Measurements from ENCODE around the gene KRT3. TPM values are rescaled to one million over a fixed set of nuclear protein-coding genes. Genes with fewer than 3 reads are reported as not detected.

Gene KRT3
- total and polyA plus RNA-seq, 5 donors from 2014 or later, result not detected

DNA sequence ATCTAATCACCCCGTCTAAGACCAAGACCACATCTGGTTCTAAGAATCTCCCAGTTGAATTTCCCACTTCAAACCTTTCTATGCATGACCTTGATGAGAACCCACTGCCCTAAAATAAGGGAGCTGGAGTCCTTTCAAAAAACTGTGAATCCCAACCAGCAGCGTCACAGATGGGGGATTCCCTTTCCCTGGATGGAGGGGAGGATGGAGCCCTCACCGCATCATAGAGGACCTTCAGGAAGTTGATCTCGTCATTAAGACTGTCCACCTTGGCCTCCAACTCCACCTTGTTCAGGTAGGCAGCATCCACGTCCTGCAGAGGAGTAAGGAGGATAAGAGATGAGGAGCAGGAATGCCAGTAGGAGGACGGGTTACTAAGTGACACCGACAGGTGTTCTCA is 13.2 kb upstream of the KRT3 start:
- Mint-ChIP-seq H3K36me3 (no peaks in the 10 kb centered on the region), H3K9me3 (peaks cover 0 to 2% (median 0%) of the 10 kb centered on the region in 7 donors), H3K4me1 (no peaks in the 10 kb centered on the region), H3K4me3 (no peak overlapping the region), H3K27ac (no peak overlapping the region), H3K27me3 (peaks cover 5% of the 10 kb centered on the region)
- no peak for DNase-seq
- Histone ChIP-seq H3K4me3 (ENCODE audit: low read depth, low read length) (no peak overlapping the region), H3K9me3 (ENCODE audit: control insufficient read depth in 2 of 2, low read length in 2 of 2) (no peaks in the 10 kb centered on the region), H3K27ac (ENCODE audit: insufficient read depth, low read length, poor library complexity, severe bottlenecking) (no peak overlapping the region), H3K27me3 (ENCODE audit: control insufficient read depth, insufficient read depth, low read length) (no peaks in the 10 kb centered on the region), H3K36me3 (ENCODE audit: control insufficient read depth, insufficient read depth, low read length) (no peaks in the 10 kb centered on the region), H3K4me1 (ENCODE audit: control insufficient read depth, insufficient read depth, low read length, poor library complexity, severe bottlenecking) (no peaks in the 10 kb centered on the region)
- no peak for ATAC-seq (ENCODE audit: low read depth in 2 of 2)

DNA sequence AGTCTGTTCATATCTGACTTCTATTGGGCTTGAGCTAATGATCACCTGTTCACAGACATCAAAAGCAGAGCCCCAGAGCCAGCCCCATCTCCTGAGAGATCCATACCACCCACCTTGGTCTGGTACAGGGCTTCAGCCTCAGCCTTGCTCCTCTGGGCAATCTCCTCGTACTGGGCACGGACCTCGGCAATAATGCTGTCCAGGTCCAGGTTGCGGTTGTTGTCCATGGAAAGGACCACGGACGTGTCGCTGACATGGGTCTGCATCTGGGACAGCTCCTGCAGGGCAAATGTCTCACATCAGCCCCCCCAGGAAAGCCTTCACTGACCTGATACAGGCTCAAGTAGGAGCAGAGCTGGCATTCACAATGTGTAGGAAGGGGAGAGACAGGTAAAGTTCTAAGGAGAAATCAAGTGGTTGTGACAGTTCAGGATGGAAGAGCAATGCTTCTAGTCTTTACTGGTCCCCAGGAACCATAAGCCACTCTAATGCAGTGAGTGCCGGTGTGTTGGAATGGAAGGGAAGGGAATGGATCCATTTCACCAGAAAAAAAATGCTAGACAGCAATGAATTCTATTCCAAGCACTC is 12.8 kb upstream of the KRT3 start:
- H3K36me3 Mint-ChIP-seq, result no peaks in the 10 kb centered on the region
- Histone ChIP-seq H3K9me3 (ENCODE audit: control insufficient read depth in 2 of 2, low read length in 2 of 2) (no peaks in the 10 kb centered on the region), H3K36me3 (ENCODE audit: control insufficient read depth, insufficient read depth, low read length) (no peaks in the 10 kb centered on the region), H3K27ac (ENCODE audit: insufficient read depth, low read length, poor library complexity, severe bottlenecking) (no peak overlapping the region), H3K27me3 (ENCODE audit: control insufficient read depth, insufficient read depth, low read length) (no peaks in the 10 kb centered on the region), H3K4me3 (ENCODE audit: low read depth, low read length) (no peak overlapping the region), H3K4me1 (ENCODE audit: control insufficient read depth, insufficient read depth, low read length, poor library complexity, severe bottlenecking) (no peaks in the 10 kb centered on the region)
- ATAC-seq (ENCODE audit: low read depth in 2 of 2) (no peak), DNase-seq (no peak)
- H3K4me3 Mint-ChIP-seq, result no peak overlapping the region
- peaks cover 8% of the 10 kb centered on the region for H3K27me3 Mint-ChIP-seq
- H3K9me3 Mint-ChIP-seq, result peaks cover 0 to 2% (median 0%) of the 10 kb centered on the region in 7 donors
- H3K27ac Mint-ChIP-seq, result no peak overlapping the region
- no peaks in the 10 kb centered on the region for H3K4me1 Mint-ChIP-seq

DNA sequence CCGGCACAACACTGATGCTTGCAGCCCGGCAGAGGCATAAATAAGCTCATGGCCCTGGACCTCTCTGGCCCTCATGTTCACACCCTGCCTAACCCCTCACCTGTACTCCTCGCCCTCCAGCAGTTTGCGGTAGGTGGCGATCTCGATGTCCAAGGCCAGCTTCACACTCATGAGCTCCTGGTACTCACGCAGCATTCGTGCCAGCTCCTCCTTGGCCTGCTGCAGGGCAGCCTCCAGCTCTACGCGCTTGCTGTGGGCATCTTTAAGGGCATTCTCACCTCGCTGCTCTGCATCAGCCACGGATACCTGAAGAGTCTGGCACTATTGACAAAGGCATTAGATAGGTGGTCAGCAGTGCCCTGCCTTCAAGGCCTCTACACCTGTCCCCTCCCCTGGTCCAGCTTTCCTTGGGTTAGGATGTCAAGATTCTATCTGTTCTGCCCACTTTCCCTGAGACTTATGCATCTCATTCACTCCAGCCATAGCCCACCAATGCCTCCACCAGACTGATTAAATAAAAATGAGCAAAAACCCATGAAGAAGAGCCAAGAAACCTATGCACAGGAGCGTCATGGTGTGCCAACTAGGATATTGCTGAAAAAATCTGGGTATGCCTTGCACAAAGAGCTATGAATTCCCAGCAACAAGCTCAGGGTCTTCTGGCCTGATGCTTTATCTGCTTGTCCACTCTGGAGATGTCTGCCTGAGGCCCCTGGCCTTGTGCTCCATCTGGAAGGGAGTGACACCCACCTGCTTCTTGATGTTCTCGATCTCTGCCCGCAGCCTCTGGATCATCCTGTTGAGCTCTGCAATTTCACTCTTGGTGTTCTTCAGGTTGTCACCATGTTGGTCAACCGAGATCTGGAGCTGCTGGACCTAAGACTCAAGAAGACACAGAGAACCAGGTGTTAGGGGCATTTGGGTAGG is 11.9 kb upstream of the KRT3 start:
- no peak overlapping the region for H3K4me3 ChIP-seq (ENCODE audit: low read depth, low read length)
- H3K27me3 ChIP-seq (ENCODE audit: control insufficient read depth, insufficient read depth, low read length), result no peaks in the 10 kb centered on the region
- no peak for DNase-seq
- Mint-ChIP-seq H3K27ac (no peak overlapping the region), H3K36me3 (no peaks in the 10 kb centered on the region), H3K27me3 (peaks cover 8% of the 10 kb centered on the region), H3K4me3 (no peak overlapping the region), H3K4me1 (no peaks in the 10 kb centered on the region), H3K9me3 (peaks cover 0 to 2% (median 0%) of the 10 kb centered on the region in 7 donors)
- H3K4me1 ChIP-seq (ENCODE audit: control insufficient read depth, insufficient read depth, low read length, poor library complexity, severe bottlenecking), result no peaks in the 10 kb centered on the region
- H3K27ac ChIP-seq (ENCODE audit: insufficient read depth, low read length, poor library complexity, severe bottlenecking), result no peak overlapping the region
- no peaks in the 10 kb centered on the region for H3K9me3 ChIP-seq (ENCODE audit: control insufficient read depth in 2 of 2, low read length in 2 of 2)
- H3K36me3 ChIP-seq (ENCODE audit: control insufficient read depth, insufficient read depth, low read length), result no peaks in the 10 kb centered on the region
- ATAC-seq (ENCODE audit: low read depth in 2 of 2), result no peak

DNA sequence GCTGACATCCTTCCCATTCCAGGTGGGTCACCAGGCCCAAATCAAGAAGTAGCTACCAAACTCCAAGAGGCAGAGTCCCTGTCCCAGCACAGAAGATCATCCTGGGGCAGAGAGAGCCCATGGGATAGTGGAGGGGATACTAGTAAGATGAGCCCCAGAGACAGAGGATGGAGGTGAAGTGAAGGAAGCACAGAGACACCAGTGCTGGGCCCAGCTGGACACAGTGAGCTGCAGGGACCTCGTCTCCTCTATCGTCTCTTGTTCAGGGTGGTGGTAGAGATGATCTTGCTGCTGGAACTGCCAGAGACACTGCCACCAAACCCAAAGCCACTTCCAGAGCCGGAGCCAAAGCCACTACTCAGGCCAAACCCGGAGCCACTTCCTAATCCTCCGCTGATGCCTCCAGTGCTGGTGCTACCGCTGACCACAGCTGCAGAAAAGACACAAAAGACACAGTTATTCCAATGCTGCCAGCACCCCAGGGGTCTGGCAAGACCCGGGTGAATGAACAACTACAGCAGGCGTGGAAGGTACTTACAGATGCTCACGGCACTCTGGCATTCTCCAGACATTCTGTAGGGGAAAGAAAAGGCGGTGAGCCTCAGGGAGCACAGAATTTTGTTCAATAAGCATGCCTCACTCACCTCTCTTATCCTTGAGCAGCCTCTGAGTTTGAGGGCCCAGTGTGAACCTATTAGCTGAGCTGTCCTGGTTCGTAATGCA is 11.1 kb upstream of the KRT3 start:
- Mint-ChIP-seq H3K4me3 (no peak overlapping the region), H3K27me3 (peaks cover 8% of the 10 kb centered on the region), H3K36me3 (no peaks in the 10 kb centered on the region), H3K4me1 (no peaks in the 10 kb centered on the region), H3K27ac (no peak overlapping the region), H3K9me3 (peaks cover 0 to 2% (median 0%) of the 10 kb centered on the region in 7 donors)
- Histone ChIP-seq H3K27me3 (ENCODE audit: control insufficient read depth, insufficient read depth, low read length) (no peaks in the 10 kb centered on the region), H3K27ac (ENCODE audit: insufficient read depth, low read length, poor library complexity, severe bottlenecking) (no peak overlapping the region), H3K36me3 (ENCODE audit: control insufficient read depth, insufficient read depth, low read length) (no peaks in the 10 kb centered on the region), H3K9me3 (ENCODE audit: control insufficient read depth in 2 of 2, low read length in 2 of 2) (no peaks in the 10 kb centered on the region), H3K4me3 (ENCODE audit: low read depth, low read length) (no peak overlapping the region), H3K4me1 (ENCODE audit: control insufficient read depth, insufficient read depth, low read length, poor library complexity, severe bottlenecking) (no peaks in the 10 kb centered on the region)
- ATAC-seq (ENCODE audit: low read depth in 2 of 2) (no peak), DNase-seq (no peak)

DNA sequence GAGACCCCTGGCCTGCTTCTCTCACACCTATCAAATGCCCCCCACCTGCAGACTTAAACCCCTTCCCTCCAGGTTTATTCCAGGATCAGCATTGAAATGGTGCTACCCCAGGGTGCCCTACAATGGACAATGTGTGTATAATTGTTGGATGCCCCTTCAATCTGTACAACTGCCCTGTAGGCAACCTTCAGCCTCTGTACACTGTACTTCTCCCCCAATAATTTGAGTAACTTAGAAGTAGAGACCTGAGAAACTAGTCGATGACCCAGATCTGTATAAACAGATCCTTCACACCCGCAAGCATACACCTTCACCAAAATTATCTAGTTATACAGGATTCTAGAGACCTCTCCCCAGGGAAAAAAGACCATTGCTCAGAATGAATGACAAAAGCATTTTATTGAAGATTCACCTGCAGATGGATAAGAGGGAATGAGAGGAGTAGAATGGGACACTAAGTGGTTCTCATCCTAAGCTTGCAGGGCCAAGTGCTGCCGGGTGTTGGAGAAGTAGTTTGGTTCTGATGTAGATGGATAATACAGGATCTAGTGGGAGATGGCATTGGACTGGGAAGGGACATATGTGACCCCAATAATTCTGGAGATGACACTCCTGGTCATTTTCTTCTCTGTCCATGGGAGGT is 10.4 kb upstream of the KRT3 start:
- Histone ChIP-seq H3K36me3 (ENCODE audit: control insufficient read depth, insufficient read depth, low read length) (no peaks in the 10 kb centered on the region), H3K4me3 (ENCODE audit: low read depth, low read length) (no peak overlapping the region), H3K27me3 (ENCODE audit: control insufficient read depth, insufficient read depth, low read length) (no peaks in the 10 kb centered on the region), H3K4me1 (ENCODE audit: control insufficient read depth, insufficient read depth, low read length, poor library complexity, severe bottlenecking) (no peaks in the 10 kb centered on the region), H3K9me3 (ENCODE audit: control insufficient read depth in 2 of 2, low read length in 2 of 2) (no peaks in the 10 kb centered on the region), H3K27ac (ENCODE audit: insufficient read depth, low read length, poor library complexity, severe bottlenecking) (no peak overlapping the region)
- no peak overlapping the region for H3K4me3 Mint-ChIP-seq
- peaks cover 8% of the 10 kb centered on the region for H3K27me3 Mint-ChIP-seq
- H3K27ac Mint-ChIP-seq, result no peak overlapping the region
- peaks cover 0 to 2% (median 0%) of the 10 kb centered on the region in 7 donors for H3K9me3 Mint-ChIP-seq
- ATAC-seq (ENCODE audit: low read depth in 2 of 2) (no peak), DNase-seq (no peak)
- no peaks in the 10 kb centered on the region for H3K36me3 Mint-ChIP-seq
- no peaks in the 10 kb centered on the region for H3K4me1 Mint-ChIP-seq

DNA sequence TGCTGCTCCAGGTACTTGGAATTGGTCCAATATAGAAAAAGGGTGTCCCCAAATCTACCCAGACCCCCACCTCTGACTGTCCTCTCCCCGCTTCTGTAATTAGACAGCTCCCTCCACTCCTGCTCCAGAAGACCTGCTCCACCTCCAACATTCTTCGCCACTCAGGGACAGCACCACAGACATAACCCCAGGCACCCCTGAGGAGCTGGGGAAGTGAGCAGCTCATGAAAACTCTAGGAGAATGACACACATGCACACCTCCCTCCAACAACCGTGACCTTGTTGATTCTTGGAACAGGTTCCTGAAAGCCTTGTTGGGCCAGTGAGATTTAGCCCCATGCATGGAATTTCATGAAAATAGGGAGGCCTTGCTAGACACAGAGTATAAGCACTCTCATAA is 9.8 kb upstream of the KRT3 start:
- H3K36me3 ChIP-seq (ENCODE audit: control insufficient read depth, insufficient read depth, low read length), result no peaks in the 10 kb centered on the region
- H3K4me1 ChIP-seq (ENCODE audit: control insufficient read depth, insufficient read depth, low read length, poor library complexity, severe bottlenecking), result no peaks in the 10 kb centered on the region
- no peak overlapping the region for H3K4me3 ChIP-seq (ENCODE audit: low read depth, low read length)
- no peaks in the 10 kb centered on the region for H3K4me1 Mint-ChIP-seq
- ATAC-seq (ENCODE audit: low read depth in 2 of 2), result no peak
- no peak overlapping the region for H3K27ac ChIP-seq (ENCODE audit: insufficient read depth, low read length, poor library complexity, severe bottlenecking)
- H3K36me3 Mint-ChIP-seq, result no peaks in the 10 kb centered on the region
- no peak overlapping the region for H3K4me3 Mint-ChIP-seq
- no peaks in the 10 kb centered on the region for H3K27me3 ChIP-seq (ENCODE audit: control insufficient read depth, insufficient read depth, low read length)
- DNase-seq, result no peak
- H3K27ac Mint-ChIP-seq, result no peak overlapping the region
- peaks cover 10% of the 10 kb centered on the region for H3K27me3 Mint-ChIP-seq
- peaks cover 0 to 2% (median 0%) of the 10 kb centered on the region in 7 donors for H3K9me3 Mint-ChIP-seq
- no peaks in the 10 kb centered on the region for H3K9me3 ChIP-seq (ENCODE audit: control insufficient read depth in 2 of 2, low read length in 2 of 2)

DNA sequence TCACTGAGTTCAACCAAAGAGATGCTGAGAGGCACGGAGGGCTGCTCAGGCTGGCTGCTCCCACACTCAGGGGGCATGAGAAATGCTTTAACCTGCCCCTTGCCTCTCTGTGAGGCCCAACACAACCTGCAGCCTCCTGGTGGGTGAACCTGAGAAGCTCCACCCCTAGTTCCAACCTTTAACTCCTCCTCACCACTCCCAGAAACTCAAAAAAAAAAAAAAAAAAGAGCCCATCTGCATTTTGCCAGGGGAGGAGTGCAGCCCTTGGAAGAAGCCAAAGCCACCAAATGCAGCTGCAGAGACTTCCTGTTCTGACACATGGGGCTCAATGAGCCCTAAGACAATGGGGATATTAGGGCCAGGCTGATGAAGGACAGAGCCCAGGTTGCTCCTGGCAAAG is 9.1 kb upstream of the KRT3 start:
- no peaks in the 10 kb centered on the region for H3K36me3 ChIP-seq (ENCODE audit: control insufficient read depth, insufficient read depth, low read length)
- H3K4me3 Mint-ChIP-seq, result peak overlapping the region in 1 of 4 donors; percentile 70
- H3K4me1 ChIP-seq (ENCODE audit: control insufficient read depth, insufficient read depth, low read length, poor library complexity, severe bottlenecking), result no peaks in the 10 kb centered on the region
- ATAC-seq (ENCODE audit: low read depth in 2 of 2) (no peak), DNase-seq (no peak)
- no peak overlapping the region for H3K4me3 ChIP-seq (ENCODE audit: low read depth, low read length)
- no peak overlapping the region for H3K27ac Mint-ChIP-seq
- no peak overlapping the region for H3K27ac ChIP-seq (ENCODE audit: insufficient read depth, low read length, poor library complexity, severe bottlenecking)
- H3K9me3 Mint-ChIP-seq, result no peaks in the 10 kb centered on the region
- H3K9me3 ChIP-seq (ENCODE audit: control insufficient read depth in 2 of 2, low read length in 2 of 2), result no peaks in the 10 kb centered on the region
- no peaks in the 10 kb centered on the region for H3K4me1 Mint-ChIP-seq
- H3K36me3 Mint-ChIP-seq, result no peaks in the 10 kb centered on the region
- H3K27me3 Mint-ChIP-seq, result peaks cover 12% of the 10 kb centered on the region
- H3K27me3 ChIP-seq (ENCODE audit: control insufficient read depth, insufficient read depth, low read length), result no peaks in the 10 kb centered on the region
